Mucosa of descending colon (tissue), 3 donors: Measurements from ENCODE around the gene SYNPO. TPM values are rescaled to one million over a fixed set of nuclear protein-coding genes. Genes with fewer than 3 reads are reported as not detected.

ENCODE experiments used
- ATAC-seq: fragments of 200-7000 bp; cut with Tn5 transposase; one replicate; pipeline ENCODE4 v1.9.1; 2020; ENCODE audit warnings: mild to moderate bottlenecking, moderate library complexity
- DNase-seq, 3 donors: peaks; one replicate each; pipeline ENCODE4 v3.0.0-alpha.2; 2020
- H3K36me3 ChIP-seq: fragments of 200-600 bp; one replicate; pipeline ENCODE4 v1.8.0; 2021; ENCODE audit warnings: low read depth, mild to moderate bottlenecking
- H3K4me1 ChIP-seq: fragments of 200-600 bp; one replicate; pipeline ENCODE4 v1.8.0; 2021; ENCODE audit warnings: low read depth, mild to moderate bottlenecking
- H3K4me3 ChIP-seq: fragments of 200-600 bp; one replicate; pipeline ENCODE4 v1.8.0; 2021; ENCODE audit warnings: mild to moderate bottlenecking
- H3K9me3 ChIP-seq: fragments of 200-600 bp; one replicate; pipeline ENCODE4 v1.8.0; 2021; ENCODE audit warnings: mild to moderate bottlenecking
- intact Hi-C, 2 donors: fragments of 100-400 bp; cut with DNase I in 1 of 2; cut with micrococcal nuclease in 1 of 2; formaldehyde crosslinking; loops; one replicate each; pipeline versions ENCODE4 v1.11.0 to v1.11.1; 2022; cut with DNase I, micrococcal nuclease
- total RNA-seq, 3 donors: library from RNA; stranded (reverse); fragmentation: NEBNext Ultra II Directional in 2 of 3; extraction: Animal tissue kit (Norgen Biotek cat#: 25700) in 2 of 3; gene quantifications; one replicate each; pipeline versions ENCODE4 v1.2.1 to v1.2.4, GENCODE V29; 2021 to 2023
- TF ChIP-seq, protein P1 (sequence below): fragments of 200-600 bp; IDR thresholded peaks from one replicate; pipeline ENCODE4 v1.8.0; 2022; ENCODE audit warnings: antibody characterized with exemption, mild to moderate bottlenecking
- donor health status: DM: no; HTN: no; CAD: no; lungs with moderate emphysema.
- donor health status: DM: no; HTN: no; CAD: no.
- donor health status: DM: no; HTN: yes; CAD: no.

The SYNPO gene
- total RNA-seq, 3 donors from 2014 or later = 62.9 to 73.6 (median 63.9) TPM

DNA sequence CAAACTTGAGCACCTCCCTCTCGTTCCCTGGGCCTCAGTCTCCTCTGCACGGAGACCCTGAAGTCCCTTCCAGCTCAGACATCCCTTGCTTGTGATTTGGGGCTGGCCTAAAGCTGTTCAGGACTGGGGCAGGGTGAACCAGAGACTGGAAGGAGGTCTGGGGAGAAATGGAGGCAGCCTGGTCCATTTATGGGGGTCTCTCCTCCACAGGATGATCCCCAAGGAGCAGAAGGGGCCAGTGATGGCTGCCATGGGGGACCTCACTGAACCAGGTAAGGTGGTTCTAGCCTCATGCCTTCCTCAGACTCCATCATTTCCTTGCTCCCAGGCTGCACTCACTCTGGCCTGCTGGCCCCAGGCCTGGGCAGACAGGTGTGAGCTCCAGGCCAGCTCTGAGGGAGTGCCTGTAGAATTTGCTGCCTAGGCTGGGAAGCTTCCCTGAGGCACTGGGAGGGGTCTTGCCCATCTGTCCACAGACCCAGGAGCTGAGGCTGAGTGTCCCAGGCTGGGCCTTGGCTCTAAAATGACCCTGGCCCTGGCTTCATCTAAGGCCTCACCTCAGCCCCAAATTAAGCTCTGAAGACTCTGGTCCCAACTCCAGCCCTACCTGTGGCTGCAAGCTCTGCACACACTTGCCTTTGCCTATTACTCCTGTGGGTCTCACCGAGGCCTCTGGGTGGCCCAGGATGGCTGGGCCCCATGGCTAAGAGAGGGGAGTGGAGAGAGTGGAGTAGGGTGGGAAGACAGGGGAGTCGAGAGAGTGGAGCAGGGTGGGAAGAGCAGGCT lies 22.5 kb downstream of the SYNPO start:
- Histone ChIP-seq H3K9me3 (no peaks in the 10 kb centered on the region), H3K4me3 (no peak overlapping the region), H3K36me3 (no peaks in the 10 kb centered on the region), H3K4me1 (no peaks in the 10 kb centered on the region)
- intact Hi-C loops = no loop called here
- ATAC-seq (no peak), DNase-seq (no peak)
- TF ChIP-seq, protein P1, sequence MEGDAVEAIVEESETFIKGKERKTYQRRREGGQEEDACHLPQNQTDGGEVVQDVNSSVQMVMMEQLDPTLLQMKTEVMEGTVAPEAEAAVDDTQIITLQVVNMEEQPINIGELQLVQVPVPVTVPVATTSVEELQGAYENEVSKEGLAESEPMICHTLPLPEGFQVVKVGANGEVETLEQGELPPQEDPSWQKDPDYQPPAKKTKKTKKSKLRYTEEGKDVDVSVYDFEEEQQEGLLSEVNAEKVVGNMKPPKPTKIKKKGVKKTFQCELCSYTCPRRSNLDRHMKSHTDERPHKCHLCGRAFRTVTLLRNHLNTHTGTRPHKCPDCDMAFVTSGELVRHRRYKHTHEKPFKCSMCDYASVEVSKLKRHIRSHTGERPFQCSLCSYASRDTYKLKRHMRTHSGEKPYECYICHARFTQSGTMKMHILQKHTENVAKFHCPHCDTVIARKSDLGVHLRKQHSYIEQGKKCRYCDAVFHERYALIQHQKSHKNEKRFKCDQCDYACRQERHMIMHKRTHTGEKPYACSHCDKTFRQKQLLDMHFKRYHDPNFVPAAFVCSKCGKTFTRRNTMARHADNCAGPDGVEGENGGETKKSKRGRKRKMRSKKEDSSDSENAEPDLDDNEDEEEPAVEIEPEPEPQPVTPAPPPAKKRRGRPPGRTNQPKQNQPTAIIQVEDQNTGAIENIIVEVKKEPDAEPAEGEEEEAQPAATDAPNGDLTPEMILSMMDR = no peak

DNA sequence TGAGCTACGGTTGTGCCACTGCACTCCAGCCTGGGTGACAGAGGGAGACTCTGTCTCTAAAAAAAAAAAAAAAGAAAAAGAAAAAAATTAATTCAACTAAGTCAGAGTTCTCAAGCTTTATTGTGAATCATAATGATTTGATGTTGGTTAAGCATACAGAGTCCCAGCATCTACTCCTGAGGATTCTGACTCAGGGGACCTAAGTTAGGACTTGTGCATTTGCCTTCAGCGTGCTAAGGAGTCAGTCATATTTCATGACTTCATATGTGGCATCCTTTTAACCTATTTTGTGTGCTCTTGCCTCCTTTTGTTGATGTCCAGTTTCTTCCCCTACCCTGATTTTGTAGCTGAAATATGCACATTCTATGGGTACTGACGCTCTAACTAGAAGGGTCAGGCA lies 23.5 kb downstream of the SYNPO start:
- ATAC-seq = no peak
- H3K4me3 ChIP-seq = no peak overlapping the region
- intact Hi-C loops = no loop called here
- H3K36me3 ChIP-seq = no peaks in the 10 kb centered on the region
- TF ChIP-seq, protein P1 = no peak
- no peaks in the 10 kb centered on the region for H3K4me1 ChIP-seq
- DNase-seq = no peak
- no peaks in the 10 kb centered on the region for H3K9me3 ChIP-seq

DNA sequence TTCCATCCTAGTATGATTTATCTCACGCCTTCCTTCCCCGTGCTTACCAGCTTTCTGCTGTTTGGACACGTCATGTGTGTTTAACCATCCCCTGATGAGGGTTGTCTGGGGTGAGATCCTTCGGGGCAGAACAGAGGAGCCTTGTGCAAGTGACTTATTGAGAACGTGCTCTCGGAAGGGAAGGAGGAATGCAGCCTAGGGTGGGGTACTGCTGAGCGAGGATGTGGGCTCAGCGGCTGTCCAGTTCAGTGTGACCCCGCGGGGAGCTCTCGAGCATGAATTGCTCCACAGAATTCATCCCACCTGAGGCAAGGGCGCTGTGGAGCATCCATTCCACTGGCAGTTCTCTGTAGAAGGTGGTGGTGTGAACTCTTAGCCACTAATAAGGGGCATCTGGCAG lies 24.6 kb downstream of the SYNPO start:
- ATAC-seq (no peak), DNase-seq (no peak)
- Histone ChIP-seq H3K9me3 (no peaks in the 10 kb centered on the region), H3K36me3 (no peaks in the 10 kb centered on the region), H3K4me3 (no peak overlapping the region), H3K4me1 (no peaks in the 10 kb centered on the region)
- TF ChIP-seq, protein P1 = no peak
- intact Hi-C loops = no loop called here

DNA sequence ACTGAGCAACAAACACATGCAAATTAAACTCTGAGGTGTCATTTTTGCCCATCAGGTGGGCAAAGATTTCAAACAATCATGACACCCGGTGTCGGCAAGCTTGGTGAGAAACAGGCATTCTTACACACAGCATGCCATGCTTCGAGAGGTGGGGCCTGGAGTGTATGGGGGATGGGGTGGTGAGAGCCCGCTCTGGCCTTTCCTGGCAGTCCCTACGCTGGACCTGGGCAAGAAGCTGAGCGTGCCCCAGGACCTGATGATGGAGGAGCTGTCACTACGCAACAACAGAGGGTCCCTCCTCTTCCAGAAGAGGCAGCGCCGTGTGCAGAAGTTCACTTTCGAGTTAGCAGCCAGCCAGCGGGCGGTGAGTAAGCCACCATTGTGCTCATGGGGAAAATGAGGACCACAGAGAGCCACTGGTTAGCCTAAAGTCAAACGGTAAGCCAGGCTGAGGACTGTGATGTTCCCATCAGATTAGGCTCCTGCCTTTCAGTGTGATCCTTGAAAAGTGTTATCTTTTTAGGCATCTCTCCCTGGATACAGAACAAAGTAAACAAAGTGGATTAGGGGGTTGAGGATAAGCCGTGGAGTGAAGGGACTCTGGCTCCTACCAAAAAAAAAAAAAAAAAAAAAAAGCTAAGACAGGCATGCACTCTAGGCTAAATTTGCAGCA lies 30.0 kb downstream of the SYNPO start:
- Histone ChIP-seq H3K4me3 (no peak overlapping the region), H3K9me3 (no peaks in the 10 kb centered on the region), H3K36me3 (no peaks in the 10 kb centered on the region), H3K4me1 (peaks cover 12% of the 10 kb centered on the region)
- ATAC-seq = no peak
- DNase-seq = no peak
- TF ChIP-seq, protein P1 = no peak
- intact Hi-C loops = no loop called here

DNA sequence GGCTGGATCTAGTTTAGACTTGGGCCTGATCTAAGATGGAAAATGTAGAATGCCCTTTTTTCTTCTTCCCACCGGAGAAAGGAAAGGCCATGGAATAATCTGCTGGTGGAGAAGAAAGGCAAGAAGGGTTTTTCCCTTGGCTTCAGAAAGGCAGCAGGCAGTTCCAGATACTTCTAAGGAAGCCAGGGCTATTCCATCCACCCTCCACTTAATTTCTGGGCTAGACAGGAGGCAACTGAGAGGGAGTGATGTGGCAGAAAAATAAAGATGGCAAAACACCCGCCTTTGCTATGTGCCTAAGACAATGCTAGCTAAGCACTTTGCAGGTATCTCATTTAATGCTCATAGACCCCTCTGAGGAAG lies 30.5 kb downstream of the SYNPO start:
- H3K9me3 ChIP-seq = no peaks in the 10 kb centered on the region
- ATAC-seq = no peak
- intact Hi-C loops = no loop called here
- H3K4me1 ChIP-seq = peaks cover 12% of the 10 kb centered on the region
- DNase-seq = no peak
- no peak overlapping the region for H3K4me3 ChIP-seq
- H3K36me3 ChIP-seq = no peaks in the 10 kb centered on the region
- TF ChIP-seq, protein P1 = no peak
